Psoas muscle (tissue), 8 donors: Measurements from ENCODE around the gene RUNX3. TPM values are rescaled to one million over a fixed set of nuclear protein-coding genes. Genes with fewer than 3 reads are reported as not detected.

Source experiments
- ATAC-seq, 4 donors: fragments of 200-7000 bp; cut with Tn5 transposase; one replicate each; pipeline ENCODE4 v1.9.1; 2020; ENCODE audit warnings: moderate library complexity in 3 of 4, mild to moderate bottlenecking in 2 of 4
- DNase-seq, 2 donors: peaks; one replicate each; pipeline ENCODE4 v3.0.0-alpha.2; 2020
- H3K27ac ChIP-seq: fragments of 200-600 bp; one replicate; pipeline ENCODE4 v1.8.0; 2022
- H3K27me3 ChIP-seq, 3 donors: fragments of 200-600 bp in 1 of 3; one replicate each; pipeline versions ENCODE4 v1.6.1 to v1.8.0; 2013 to 2022; ENCODE audit warnings: low read length in 2 of 3, mild to moderate bottlenecking in 2 of 3, moderate library complexity in 1 of 3; ENCODE audit not compliant: insufficient read depth in 3 of 3
- H3K36me3 ChIP-seq, 2 donors: fragments of 200-600 bp in 1 of 2; one replicate each; pipeline versions ENCODE4 v1.6.1 to v1.8.0; 2013 to 2022; ENCODE audit warnings: low read depth in 1 of 2, mild to moderate bottlenecking in 1 of 2, moderate library complexity in 1 of 2; ENCODE audit not compliant: insufficient read depth in 1 of 2
- H3K4me1 ChIP-seq: fragments of 200-600 bp; one replicate; pipeline ENCODE4 v1.8.0; 2022
- H3K4me3 ChIP-seq: fragments of 200-600 bp; one replicate; pipeline ENCODE4 v1.8.0; 2022; ENCODE audit warnings: mild to moderate bottlenecking
- H3K9me3 ChIP-seq: fragments of 200-600 bp; one replicate; pipeline ENCODE4 v1.8.0; 2022
- WGBS, 3 donors: extraction: QIAGEN DNeasy Blood & Tissue Kit; methylation state at CpG; one replicate each; pipeline versions ENCODE4 v1.1.6 to v1.1.7; 2013; 5-methylcytosine and 5-hydroxymethylcytosine counted together
- intact Hi-C, 2 donors: fragments of 100-400 bp; cut with DNase I; formaldehyde crosslinking; loops; one replicate each; pipeline versions ENCODE4 v1.11.0 to v1.14.2; 2022
- polyA plus RNA-seq, 3 donors: library from polyadenylated mRNA; stranded (reverse); fragments of 200-250 nt; gene quantifications; one replicate each; pipeline ENCODE4 v1.2.3, GENCODE V29; 2013
- total RNA-seq, 4 donors: library from RNA; stranded (reverse); fragmentation: NEBNext Ultra II Directional in 2 of 4; extraction: Animal tissue kit (Norgen Biotek cat#: 25700) in 2 of 4; gene quantifications; one replicate each; pipeline versions ENCODE4 v1.2.1 to v1.2.4, GENCODE V29; 2021 to 2023
- TF ChIP-seq, protein P1 (sequence below): fragments of 200-600 bp; IDR thresholded peaks from one replicate; pipeline ENCODE4 v1.8.0; 2022; ENCODE audit warnings: antibody characterized with exemption
- donor health status: healthy with polysubstance abuse.
- donor health status: DM: no; HTN: no; CAD: no; lungs with moderate emphysema.
- donor health status: Bipolar disorder and iron deficiency.
- donor health status: healthy.
- donor health status: DM: yes; HTN: yes; CAD: no.
- donor health status: DM: no; HTN: no; CAD: no.
- donor health status: DM: no; HTN: no; CAD: no.
- donor health status: DM: yes; HTN: yes; CAD: no.

The RUNX3 gene
- total and polyA plus RNA-seq, 7 donors, result 0.16 to 0.59 (median 0.28) TPM

GRCh38 chr1:24862775-24863483 is 67.1 kb downstream of the RUNX3 start:
- Histone ChIP-seq H3K4me1 (no peaks in the 10 kb centered on the region), H3K27ac (no peak overlapping the region), H3K9me3 (no peaks in the 10 kb centered on the region), H3K36me3 (no peaks in the 10 kb centered on the region), H3K4me3 (no peak overlapping the region), H3K27me3 (peaks cover 0 to 36% (median 5%) of the 10 kb centered on the region in 3 donors)
- WGBS, 3 donors, result 79 to 83% (median 83%) methylated on average over 11 to 12 of the region's 12 CpGs
- intact Hi-C loops, result loop anchor here in 1 of 2 donors (1.0 kb wide), 1 partner anchor 32 kb away; no protein-coding TSS in a partner anchor
- no peak for DNase-seq
- TF ChIP-seq, protein P1, sequence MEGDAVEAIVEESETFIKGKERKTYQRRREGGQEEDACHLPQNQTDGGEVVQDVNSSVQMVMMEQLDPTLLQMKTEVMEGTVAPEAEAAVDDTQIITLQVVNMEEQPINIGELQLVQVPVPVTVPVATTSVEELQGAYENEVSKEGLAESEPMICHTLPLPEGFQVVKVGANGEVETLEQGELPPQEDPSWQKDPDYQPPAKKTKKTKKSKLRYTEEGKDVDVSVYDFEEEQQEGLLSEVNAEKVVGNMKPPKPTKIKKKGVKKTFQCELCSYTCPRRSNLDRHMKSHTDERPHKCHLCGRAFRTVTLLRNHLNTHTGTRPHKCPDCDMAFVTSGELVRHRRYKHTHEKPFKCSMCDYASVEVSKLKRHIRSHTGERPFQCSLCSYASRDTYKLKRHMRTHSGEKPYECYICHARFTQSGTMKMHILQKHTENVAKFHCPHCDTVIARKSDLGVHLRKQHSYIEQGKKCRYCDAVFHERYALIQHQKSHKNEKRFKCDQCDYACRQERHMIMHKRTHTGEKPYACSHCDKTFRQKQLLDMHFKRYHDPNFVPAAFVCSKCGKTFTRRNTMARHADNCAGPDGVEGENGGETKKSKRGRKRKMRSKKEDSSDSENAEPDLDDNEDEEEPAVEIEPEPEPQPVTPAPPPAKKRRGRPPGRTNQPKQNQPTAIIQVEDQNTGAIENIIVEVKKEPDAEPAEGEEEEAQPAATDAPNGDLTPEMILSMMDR, result no peak
- ATAC-seq, result no peak

- H3K9me3 ChIP-seq, result no peaks in the 10 kb centered on the region
- no peak for ATAC-seq
- H3K4me3 ChIP-seq, result no peak overlapping the region
- DNase-seq, result no peak
- 45 to 56% (median 47%) methylated on average over 28 of the region's 28 CpGs for WGBS, 3 donors
- no peaks in the 10 kb centered on the region for H3K4me1 ChIP-seq
- intact Hi-C loops, result loop anchor here in 1 of 2 donors (1.0 kb wide), 1 partner anchor 33 kb away; no protein-coding TSS in a partner anchor
- TF ChIP-seq, protein P1, result no peak
- H3K36me3 ChIP-seq, result no peaks in the 10 kb centered on the region
- H3K27ac ChIP-seq, result no peak overlapping the region
- H3K27me3 ChIP-seq, result peaks cover 0 to 30% (median 2%) of the 10 kb centered on the region in 3 donors
These were observed 68.0 kb downstream of the RUNX3 start for GRCh38 chr1:24861821-24862727.

DNA sequence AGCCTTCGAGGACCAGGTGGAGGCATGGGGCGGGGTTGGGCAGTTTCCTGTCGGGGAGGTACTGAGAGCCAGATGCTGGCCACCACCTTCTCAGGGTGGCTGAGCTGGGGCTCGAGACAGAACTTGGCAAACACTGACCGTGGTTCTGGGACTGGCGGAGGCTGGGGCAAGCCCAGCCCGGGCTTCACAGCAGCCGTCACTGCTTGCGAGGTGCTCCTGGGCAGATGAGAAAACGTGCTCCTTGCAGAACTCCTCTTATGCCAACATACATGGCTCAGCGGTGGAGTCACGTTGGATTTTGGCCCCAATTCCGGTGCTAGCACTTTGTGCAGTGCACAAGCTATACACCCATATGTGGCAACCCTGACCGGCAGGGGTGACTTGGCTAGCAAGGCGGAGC is 69.2 kb downstream of the RUNX3 start:
- Histone ChIP-seq H3K4me3 (no peak overlapping the region), H3K36me3 (no peaks in the 10 kb centered on the region), H3K27me3 (peaks cover 0 to 22% (median 2%) of the 10 kb centered on the region in 3 donors), H3K4me1 (no peaks in the 10 kb centered on the region), H3K9me3 (no peaks in the 10 kb centered on the region), H3K27ac (no peak overlapping the region)
- 71 to 75% (median 74%) methylated on average over 15 of the region's 15 CpGs for WGBS, 3 donors
- TF ChIP-seq, protein P1, result no peak
- no peak for ATAC-seq
- intact Hi-C loops, result no loop called here
- DNase-seq, result no peak

GRCh38 chr1:24859063-24860010 is 70.7 kb downstream of the RUNX3 start:
- no peak for ATAC-seq
- H3K4me3 ChIP-seq, result no peak overlapping the region
- DNase-seq, result no peak
- H3K4me1 ChIP-seq, result no peaks in the 10 kb centered on the region
- no peak overlapping the region for H3K27ac ChIP-seq
- intact Hi-C loops, result no loop called here
- no peaks in the 10 kb centered on the region for H3K9me3 ChIP-seq
- peaks cover 0 to 22% (median 2%) of the 10 kb centered on the region in 3 donors for H3K27me3 ChIP-seq
- WGBS, 3 donors, result 81 to 89% (median 82%) methylated on average over 10 of the region's 10 CpGs
- no peaks in the 10 kb centered on the region for H3K36me3 ChIP-seq
- TF ChIP-seq, protein P1, result no peak
